Activated naive CD4-positive, alpha-beta T cell treated with anti-CD3 and anti-CD28 coated beads, Interleukin-2, amount 10 ng/mL, durations not matched to agents 7 days and 5 days (primary cell): ENCODE results near the gene MYRF.

Experiments used
- CTCF ChIA-PET: fragments of 350-600 bp; sonication (Branson Sonifier 250); formaldehyde crosslinking; loops from one replicate; lab custom pipeline; 2021; ENCODE audit warnings: antibody characterized with exemption; lab: Charles Lee
- DNase-seq: peaks from one replicate; pipeline ENCODE4 v3.0.0-alpha.2; 2020
- H3K27ac Mint-ChIP-seq: one replicate; pipeline ENCODE4 v1.8.0; 2021; ENCODE audit warnings: mild to moderate bottlenecking, moderate library complexity, mixed read lengths
- H3K27me3 Mint-ChIP-seq: one replicate; pipeline ENCODE4 v1.8.0; 2021; ENCODE audit warnings: mild to moderate bottlenecking, mixed read lengths
- H3K36me3 Mint-ChIP-seq: one replicate; pipeline ENCODE4 v1.8.0; 2021; ENCODE audit warnings: mixed read lengths
- H3K4me1 Mint-ChIP-seq: one replicate; pipeline ENCODE4 v1.8.0; 2021; ENCODE audit warnings: mixed read lengths
- H3K4me3 Mint-ChIP-seq: one replicate; pipeline ENCODE4 v1.8.0; 2021; ENCODE audit warnings: mild to moderate bottlenecking, moderate library complexity, mixed read lengths
- H3K9me3 Mint-ChIP-seq: one replicate; pipeline ENCODE4 v1.8.0; 2021; ENCODE audit warnings: mixed read lengths

Gene MYRF

GRCh38 chr11:61749591-61750217 lies 2.7 kb upstream of the MYRF start:
- H3K27me3 Mint-ChIP-seq, result peaks cover 65% of the 10 kb centered on the region
- H3K9me3 Mint-ChIP-seq, result no peaks in the 10 kb centered on the region
- no peak for DNase-seq
- peaks cover 10% of the 10 kb centered on the region for H3K4me1 Mint-ChIP-seq
- H3K36me3 Mint-ChIP-seq, result no peaks in the 10 kb centered on the region
- CTCF ChIA-PET, result interaction anchor here (0.7 to 3.5 kb wide), 9 partner anchors 16 to 358 kb away, joined by 3 to 27 read pairs (median 4); no protein-coding TSS in a partner anchor
- H3K27ac Mint-ChIP-seq, result no peak overlapping the region
- H3K4me3 Mint-ChIP-seq, result no peak overlapping the region

GRCh38 chr11:61750631-61751273 lies 1.7 kb upstream of the MYRF start:
- Mint-ChIP-seq H3K4me1 (peaks cover 13% of the 10 kb centered on the region), H3K4me3 (no peak overlapping the region), H3K9me3 (no peaks in the 10 kb centered on the region), H3K27ac (no peak overlapping the region), H3K27me3 (peaks cover 65% of the 10 kb centered on the region), H3K36me3 (no peaks in the 10 kb centered on the region)
- CTCF ChIA-PET, result interaction anchor here (0.9 to 2.2 kb wide), 4 partner anchors 17 to 357 kb away, joined by 4 to 10 read pairs (median 8); no protein-coding TSS in a partner anchor
- no peak for DNase-seq

- Mint-ChIP-seq H3K4me3 (no peak overlapping the region), H3K9me3 (no peaks in the 10 kb centered on the region), H3K4me1 (peaks cover 20% of the 10 kb centered on the region), H3K36me3 (no peaks in the 10 kb centered on the region), H3K27ac (no peak overlapping the region), H3K27me3 (peaks cover 65% of the 10 kb centered on the region)
- CTCF ChIA-PET, result interaction anchor here (0.9 to 2.2 kb wide), 3 partner anchors 18 to 357 kb away, joined by 4 to 8 read pairs (median 7); no protein-coding TSS in a partner anchor
- DNase-seq, result no peak
Observed at GRCh38 chr11:61751384-61751783, 1.1 kb upstream of the MYRF start.

GRCh38 chr11:61752925-61753521 lies 587 bp downstream of the MYRF start:
- Mint-ChIP-seq H3K4me1 (peaks cover 23% of the 10 kb centered on the region), H3K4me3 (peak overlapping the region; percentile 51), H3K27me3 (peaks cover 65% of the 10 kb centered on the region), H3K9me3 (no peaks in the 10 kb centered on the region), H3K36me3 (no peaks in the 10 kb centered on the region), H3K27ac (no peak overlapping the region)
- CTCF ChIA-PET, result interaction anchor here (0.6 to 1.6 kb wide), 4 partner anchors 19 to 498 kb away, joined by 3 read pairs; no protein-coding TSS in a partner anchor
- no peak for DNase-seq

- no peaks in the 10 kb centered on the region for H3K36me3 Mint-ChIP-seq
- peaks cover 60% of the 10 kb centered on the region for H3K27me3 Mint-ChIP-seq
- peaks cover 23% of the 10 kb centered on the region for H3K4me1 Mint-ChIP-seq
- CTCF ChIA-PET, result interaction anchor here (0.6 to 1.6 kb wide), 4 partner anchors 19 to 499 kb away, joined by 3 read pairs; no protein-coding TSS in a partner anchor
- H3K4me3 Mint-ChIP-seq, result peak overlapping the region; percentile 4
- no peak for DNase-seq
- no peaks in the 10 kb centered on the region for H3K9me3 Mint-ChIP-seq
- peak overlapping the region; percentile 3 for H3K27ac Mint-ChIP-seq
Observed at GRCh38 chr11:61753672-61754071, 1.2 kb downstream of the MYRF start.

DNA sequence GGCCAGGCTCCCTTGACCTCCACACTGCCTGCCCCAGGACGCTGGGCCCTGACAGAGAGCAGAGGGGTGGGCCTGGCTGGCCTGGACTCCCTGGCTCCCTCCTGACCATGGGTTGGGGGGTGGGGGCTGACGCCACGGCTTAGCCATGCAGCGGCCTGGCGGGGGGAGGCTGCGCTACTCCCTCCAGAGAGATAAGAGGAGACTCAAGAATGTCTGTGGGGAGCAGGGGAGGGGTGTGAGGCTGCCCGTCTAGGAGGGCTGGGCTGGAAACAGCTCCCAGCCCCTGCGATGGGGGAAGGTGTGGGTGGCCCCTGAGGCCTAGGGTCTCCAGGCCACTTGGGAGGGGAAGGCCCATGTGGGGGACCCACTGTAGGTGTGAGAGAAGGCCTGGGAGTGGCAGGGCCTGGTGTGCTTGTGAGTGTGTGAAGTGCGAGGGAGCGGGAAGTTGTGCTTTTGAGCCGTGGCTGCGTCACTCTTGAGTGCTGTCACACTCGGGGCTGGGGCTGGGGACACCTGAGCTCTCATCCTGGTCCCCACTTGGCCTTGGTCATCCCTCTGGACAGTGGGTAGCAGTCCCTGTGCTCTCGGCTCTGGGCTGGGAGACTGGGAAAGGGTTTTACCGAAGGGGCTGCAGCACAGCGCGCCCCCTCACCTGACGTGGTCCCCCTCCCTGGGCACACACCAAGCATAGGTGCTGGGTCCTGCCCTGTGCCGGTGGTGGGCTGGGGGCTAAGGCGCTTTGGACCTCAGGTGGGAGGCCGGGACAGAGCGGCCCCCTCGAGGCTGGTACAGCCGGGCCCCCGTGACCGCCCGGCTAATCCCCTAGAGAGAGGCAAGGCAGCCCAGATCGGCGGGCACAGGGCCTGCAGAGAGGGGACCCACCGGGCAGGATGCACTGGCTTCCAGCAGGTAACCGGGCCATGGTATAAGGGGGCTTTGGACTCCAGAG lies 2.4 kb downstream of the MYRF start:
- no peak overlapping the region for H3K4me3 Mint-ChIP-seq
- DNase-seq, result no peak
- H3K4me1 Mint-ChIP-seq, result peaks cover 23% of the 10 kb centered on the region
- H3K9me3 Mint-ChIP-seq, result no peaks in the 10 kb centered on the region
- CTCF ChIA-PET, result no interaction called here
- no peaks in the 10 kb centered on the region for H3K36me3 Mint-ChIP-seq
- peaks cover 49% of the 10 kb centered on the region for H3K27me3 Mint-ChIP-seq
- H3K27ac Mint-ChIP-seq, result no peak overlapping the region

GRCh38 chr11:61756147-61756451 lies 3.7 kb downstream of the MYRF start:
- DNase-seq, result no peak
- CTCF ChIA-PET, result no interaction called here
- no peak overlapping the region for H3K27ac Mint-ChIP-seq
- no peaks in the 10 kb centered on the region for H3K9me3 Mint-ChIP-seq
- peaks cover 23% of the 10 kb centered on the region for H3K4me1 Mint-ChIP-seq
- peaks cover 43% of the 10 kb centered on the region for H3K27me3 Mint-ChIP-seq
- H3K36me3 Mint-ChIP-seq, result no peaks in the 10 kb centered on the region
- H3K4me3 Mint-ChIP-seq, result no peak overlapping the region

DNA sequence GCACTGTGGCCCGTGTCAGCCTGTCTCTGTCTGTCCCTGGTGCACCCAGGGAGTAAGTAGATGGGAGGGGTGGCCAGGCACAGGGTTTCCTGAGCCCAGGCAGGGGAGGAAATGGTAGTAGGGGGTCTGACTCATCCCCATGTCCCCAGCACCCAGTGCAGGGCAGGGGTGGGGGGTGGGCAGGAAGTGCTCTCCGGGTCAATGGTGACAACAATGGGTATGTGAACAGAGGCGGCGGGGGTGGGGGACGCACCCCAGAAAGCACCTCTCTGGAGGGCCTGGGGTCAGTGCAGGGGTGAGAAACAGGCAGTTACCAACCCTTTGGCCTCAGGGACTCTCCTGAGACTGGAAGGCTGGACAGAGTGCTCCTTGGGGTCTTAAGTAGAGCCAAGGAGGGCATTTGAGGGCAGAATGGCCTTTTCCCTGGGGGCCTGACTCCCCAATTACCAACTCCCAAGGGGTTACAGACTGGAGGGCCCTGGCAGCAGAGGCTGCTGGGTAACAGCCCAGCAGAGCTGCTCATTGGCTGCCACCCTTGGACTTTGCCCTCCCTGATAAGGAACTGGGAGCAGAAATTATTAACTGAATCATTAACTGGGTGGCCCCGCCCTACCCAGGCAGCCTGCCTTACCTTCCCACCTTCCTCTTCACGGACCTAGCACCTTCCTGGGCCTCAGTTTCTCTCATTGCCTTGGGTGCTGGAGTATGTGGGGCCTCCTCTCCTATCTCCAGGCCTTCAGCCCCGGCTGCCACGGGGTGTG lies 4.2 kb downstream of the MYRF start:
- Mint-ChIP-seq H3K36me3 (no peaks in the 10 kb centered on the region), H3K4me3 (no peak overlapping the region), H3K27ac (no peak overlapping the region), H3K9me3 (no peaks in the 10 kb centered on the region), H3K4me1 (peaks cover 23% of the 10 kb centered on the region), H3K27me3 (peaks cover 39% of the 10 kb centered on the region)
- peak; percentile 48 for DNase-seq
- CTCF ChIA-PET, result no interaction called here

DNA sequence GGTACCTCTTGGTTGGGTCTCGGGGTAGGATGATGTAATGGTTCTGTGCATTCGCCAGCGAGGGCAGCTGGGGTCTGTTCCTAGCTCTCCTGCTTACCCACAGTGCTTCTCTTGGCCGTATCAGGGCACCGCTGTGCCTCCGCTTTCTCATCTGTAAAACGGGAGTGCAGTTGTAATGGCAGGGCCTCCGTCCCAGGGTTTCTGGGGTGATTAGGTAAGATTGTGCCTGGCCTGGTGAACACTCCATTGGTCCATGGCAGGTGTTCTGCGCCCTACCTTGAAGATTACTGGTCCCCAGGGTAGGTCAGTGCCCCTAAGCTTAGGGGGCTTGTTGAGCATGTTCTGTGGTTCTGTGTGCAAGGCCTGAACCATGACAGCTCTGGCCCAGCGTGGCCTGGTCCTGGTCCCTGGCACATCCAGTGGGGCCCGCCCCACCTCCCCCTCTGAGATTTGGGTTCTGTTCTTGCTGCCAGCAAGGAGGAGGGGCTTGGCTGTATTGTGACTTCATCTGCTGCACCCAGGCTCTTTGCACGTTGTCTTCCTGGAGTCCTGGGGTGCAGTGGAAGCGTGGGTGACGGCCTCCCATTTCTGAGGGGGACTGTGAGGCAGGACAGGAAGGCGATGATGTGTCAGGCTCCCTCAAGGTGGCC lies 4.9 kb downstream of the MYRF start:
- H3K27ac Mint-ChIP-seq, result no peak overlapping the region
- no peaks in the 10 kb centered on the region for H3K9me3 Mint-ChIP-seq
- CTCF ChIA-PET, result no interaction called here
- DNase-seq, result no peak
- H3K36me3 Mint-ChIP-seq, result no peaks in the 10 kb centered on the region
- peaks cover 21% of the 10 kb centered on the region for H3K4me1 Mint-ChIP-seq
- peaks cover 40% of the 10 kb centered on the region for H3K27me3 Mint-ChIP-seq
- H3K4me3 Mint-ChIP-seq, result no peak overlapping the region

GRCh38 chr11:61760946-61761345 lies 8.5 kb downstream of the MYRF start:
- DNase-seq, result no peak
- peaks cover 8% of the 10 kb centered on the region for H3K4me1 Mint-ChIP-seq
- H3K36me3 Mint-ChIP-seq, result no peaks in the 10 kb centered on the region
- H3K9me3 Mint-ChIP-seq, result no peaks in the 10 kb centered on the region
- CTCF ChIA-PET, result no interaction called here
- no peak overlapping the region for H3K4me3 Mint-ChIP-seq
- peaks cover 24% of the 10 kb centered on the region for H3K27me3 Mint-ChIP-seq
- H3K27ac Mint-ChIP-seq, result no peak overlapping the region

GRCh38 chr11:61761440-61762222 lies 9.2 kb downstream of the MYRF start:
- Mint-ChIP-seq H3K9me3 (no peaks in the 10 kb centered on the region), H3K4me3 (no peak overlapping the region), H3K4me1 (peaks cover under 1% of the 10 kb centered on the region), H3K27me3 (peaks cover 24% of the 10 kb centered on the region), H3K36me3 (no peaks in the 10 kb centered on the region), H3K27ac (no peak overlapping the region)
- DNase-seq, result no peak
- CTCF ChIA-PET, result no interaction called here

GRCh38 chr11:61762223-61762615 lies 9.8 kb downstream of the MYRF start:
- H3K9me3 Mint-ChIP-seq, result no peaks in the 10 kb centered on the region
- no peaks in the 10 kb centered on the region for H3K4me1 Mint-ChIP-seq
- H3K36me3 Mint-ChIP-seq, result no peaks in the 10 kb centered on the region
- no peak for DNase-seq
- CTCF ChIA-PET, result no interaction called here
- no peak overlapping the region for H3K4me3 Mint-ChIP-seq
- peaks cover 24% of the 10 kb centered on the region for H3K27me3 Mint-ChIP-seq
- H3K27ac Mint-ChIP-seq, result no peak overlapping the region
